Ovary (tissue), 3 donors: ENCODE results near the gene CD177.
"Not testable (repeated sequence)": the region's sequence is repeated elsewhere in the genome, so short reads cannot be mapped to it uniquely, and the experiment has no call there.

Source experiments
- CTCF ChIP-seq, 3 donors: fragments of 450-650 bp in 2 of 3; fragments of 200-600 bp in 1 of 3; IDR thresholded peaks; one replicate each; pipeline versions ENCODE4 v1.5.1 to v1.8.0; 2016 to 2022; ENCODE audit warnings: antibody characterized with exemption in 3 of 3, mild to moderate bottlenecking in 1 of 3
- EP300 ChIP-seq: sonication (generic); formaldehyde crosslinking; IDR thresholded peaks from one replicate; pipeline ENCODE4 v1.6.1; 2017; ENCODE audit warnings: antibody characterized with exemption
- POLR2A ChIP-seq: fragments of 450-650 bp; IDR thresholded peaks from one replicate; pipeline ENCODE4 v1.6.1; 2017; ENCODE audit warnings: antibody characterized with exemption, mild to moderate bottlenecking, moderate library complexity
- donor health status: DM: no; HTN: no; CAD: no.

GRCh38 chr19:43339243-43339930 lies 14.1 kb upstream of the CD177 start:
- not testable (repeated sequence) for TF ChIP-seq EP300; CTCF (IDR thresholded peaks at IDR 0.05); POLR2A
